Neutrophil (primary cell): Measurements from ENCODE around the gene TEFM.
"Not testable (repeated sequence)": the region's sequence is repeated elsewhere in the genome, so short reads cannot be mapped to it uniquely, and the experiment has no call there.

Experiments
- H3K27ac ChIP-seq: fragments of 200-600 bp; sonication (generic); 2 replicates; pipeline ENCODE4 v1.5.1; 2016; ENCODE audit warnings: mild to moderate bottlenecking, moderate library complexity
- H3K27me3 ChIP-seq: fragments of 200-600 bp; sonication (generic); 2 replicates; pipeline ENCODE4 v1.6.0; 2016; ENCODE audit warnings: mild to moderate bottlenecking
- H3K36me3 ChIP-seq: fragments of 200-600 bp; sonication (generic); 2 replicates; pipeline ENCODE4 v1.5.1; 2017
- H3K4me1 ChIP-seq, 2 experiments: fragments of 200-600 bp in 1 of 2; sonication (generic) in 1 of 2; 1 replicate in 1 of 2; 2 replicates in 1 of 2; pipeline versions ENCODE4 v1.5.1 to v1.6.1; 2013 to 2016; ENCODE audit warnings: low read depth in 1 of 2, low read length in 1 of 2, mild to moderate bottlenecking in 1 of 2, moderate library complexity in 1 of 2; ENCODE audit not compliant: control insufficient read depth in 1 of 2, insufficient read depth in 1 of 2
- H3K4me3 ChIP-seq, 2 experiments: fragments of 200-600 bp in 1 of 2; sonication (generic) in 1 of 2; 1 replicate in 1 of 2; 2 replicates in 1 of 2; pipeline ENCODE4 v1.5.1; 2013 to 2016; ENCODE audit warnings: low read depth in 1 of 2, low read length in 1 of 2, mild to moderate bottlenecking in 1 of 2, moderate library complexity in 1 of 2
- H3K9me3 ChIP-seq: fragments of 200-600 bp; sonication (generic); 2 replicates; pipeline ENCODE4 v1.5.1; 2016
- TF ChIP-seq, protein P1 (sequence below): fragments of 200-600 bp; sonication (generic); IDR thresholded peaks from 2 replicates; pipeline ENCODE4 v1.5.1; 2016; ENCODE audit warnings: antibody characterized with exemption

TEFM gene

GRCh38 chr17:30930495-30930894 is 24.5 kb upstream of the TEFM start:
- TF ChIP-seq, protein P1, sequence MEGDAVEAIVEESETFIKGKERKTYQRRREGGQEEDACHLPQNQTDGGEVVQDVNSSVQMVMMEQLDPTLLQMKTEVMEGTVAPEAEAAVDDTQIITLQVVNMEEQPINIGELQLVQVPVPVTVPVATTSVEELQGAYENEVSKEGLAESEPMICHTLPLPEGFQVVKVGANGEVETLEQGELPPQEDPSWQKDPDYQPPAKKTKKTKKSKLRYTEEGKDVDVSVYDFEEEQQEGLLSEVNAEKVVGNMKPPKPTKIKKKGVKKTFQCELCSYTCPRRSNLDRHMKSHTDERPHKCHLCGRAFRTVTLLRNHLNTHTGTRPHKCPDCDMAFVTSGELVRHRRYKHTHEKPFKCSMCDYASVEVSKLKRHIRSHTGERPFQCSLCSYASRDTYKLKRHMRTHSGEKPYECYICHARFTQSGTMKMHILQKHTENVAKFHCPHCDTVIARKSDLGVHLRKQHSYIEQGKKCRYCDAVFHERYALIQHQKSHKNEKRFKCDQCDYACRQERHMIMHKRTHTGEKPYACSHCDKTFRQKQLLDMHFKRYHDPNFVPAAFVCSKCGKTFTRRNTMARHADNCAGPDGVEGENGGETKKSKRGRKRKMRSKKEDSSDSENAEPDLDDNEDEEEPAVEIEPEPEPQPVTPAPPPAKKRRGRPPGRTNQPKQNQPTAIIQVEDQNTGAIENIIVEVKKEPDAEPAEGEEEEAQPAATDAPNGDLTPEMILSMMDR: no peak
- Histone ChIP-seq H3K4me3 (no peak overlapping the region), H3K4me1 (no peaks in the 10 kb centered on the region), H3K36me3 (no peaks in the 10 kb centered on the region), H3K27me3 (peaks cover 5% of the 10 kb centered on the region), H3K27ac (no peak overlapping the region), H3K9me3 (no peaks in the 10 kb centered on the region)

DNA sequence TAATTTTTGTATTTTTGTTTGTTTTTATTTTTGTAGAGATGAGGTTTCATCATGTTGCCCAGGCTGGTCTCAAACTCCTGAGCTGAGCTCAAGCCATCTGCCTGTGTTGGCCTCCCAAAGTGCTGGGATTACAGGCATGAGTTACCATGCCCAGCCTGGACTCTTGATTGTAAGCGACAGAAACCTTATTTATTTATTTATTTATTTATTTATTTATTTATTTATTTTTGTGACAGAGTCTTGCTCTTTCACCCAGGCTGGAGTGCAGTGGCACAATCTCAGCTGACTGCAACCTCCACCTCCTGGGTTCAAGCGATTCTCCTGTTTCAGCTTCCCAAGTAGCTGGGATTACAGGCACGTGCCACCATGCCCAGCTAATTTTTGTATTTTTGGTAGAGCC is 23.8 kb upstream of the TEFM start:
- H3K27me3 ChIP-seq: peaks cover 11% of the 10 kb centered on the region
- H3K4me1 ChIP-seq, H3K4me3 ChIP-seq, H3K9me3 ChIP-seq, H3K27ac ChIP-seq, H3K36me3 ChIP-seq: not testable (repeated sequence)

GRCh38 chr17:30929081-30929633 is 23.1 kb upstream of the TEFM start:
- Histone ChIP-seq H3K36me3 (no peaks in the 10 kb centered on the region), H3K9me3 (no peaks in the 10 kb centered on the region), H3K4me1 (no peaks in the 10 kb centered on the region), H3K27me3 (peaks cover 18% of the 10 kb centered on the region), H3K27ac (no peak overlapping the region), H3K4me3 (no peak overlapping the region)
- TF ChIP-seq, protein P1: no peak

DNA sequence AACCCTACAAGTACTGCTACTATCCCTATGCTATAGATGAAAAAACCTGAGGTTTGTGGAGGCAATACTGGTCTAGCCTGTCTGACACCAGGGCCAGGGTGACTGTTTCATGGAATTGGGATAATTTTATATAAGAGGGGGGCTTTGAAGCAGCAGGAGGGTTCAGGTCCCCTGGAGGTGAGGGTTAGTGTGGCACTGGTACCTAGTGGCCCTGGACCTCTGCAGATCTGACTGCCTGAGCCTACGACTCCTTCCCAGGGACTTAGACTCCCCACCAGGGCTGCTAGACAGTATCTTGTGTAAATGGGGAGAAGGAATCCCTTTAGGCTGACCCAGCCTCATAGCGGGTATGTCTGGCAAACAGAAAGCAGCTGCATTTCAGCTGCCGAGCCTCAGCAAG is 22.5 kb upstream of the TEFM start:
- no peaks in the 10 kb centered on the region for H3K36me3 ChIP-seq
- TF ChIP-seq, protein P1: no peak
- H3K27ac ChIP-seq: no peak overlapping the region
- H3K4me3 ChIP-seq: no peak overlapping the region
- peaks cover 24% of the 10 kb centered on the region for H3K27me3 ChIP-seq
- H3K9me3 ChIP-seq: no peaks in the 10 kb centered on the region
- H3K4me1 ChIP-seq: no peaks in the 10 kb centered on the region

GRCh38 chr17:30927756-30928155 is 21.7 kb upstream of the TEFM start:
- no peak overlapping the region for H3K27ac ChIP-seq
- no peaks in the 10 kb centered on the region for H3K36me3 ChIP-seq
- H3K9me3 ChIP-seq: no peaks in the 10 kb centered on the region
- H3K4me1 ChIP-seq: no peaks in the 10 kb centered on the region
- peaks cover 32% of the 10 kb centered on the region for H3K27me3 ChIP-seq
- TF ChIP-seq, protein P1: no peak
- no peak overlapping the region for H3K4me3 ChIP-seq

DNA sequence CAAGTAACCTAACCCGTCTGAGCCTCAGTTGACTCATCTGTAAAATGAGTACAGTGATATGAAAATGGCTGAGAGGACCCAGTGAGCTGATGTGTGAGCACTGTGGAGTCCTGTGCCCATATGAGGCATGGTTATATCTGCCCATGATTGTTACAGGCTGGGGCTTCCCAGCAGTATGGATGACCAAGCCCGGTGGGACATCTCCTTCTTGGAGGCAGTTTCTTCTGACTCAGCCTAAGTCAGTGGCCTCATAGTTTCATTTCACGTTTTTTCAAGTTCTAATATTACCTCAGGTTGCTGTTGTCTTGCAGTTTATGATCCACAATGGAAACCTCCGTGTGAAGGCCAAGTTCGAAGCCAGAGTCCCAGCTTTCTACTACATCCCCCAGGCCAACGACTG is 20.5 kb upstream of the TEFM start:
- H3K36me3 ChIP-seq: no peaks in the 10 kb centered on the region
- no peaks in the 10 kb centered on the region for H3K9me3 ChIP-seq
- H3K4me1 ChIP-seq: peaks cover 6 to 11% of the 10 kb centered on the region in 2 experiments
- TF ChIP-seq, protein P1: no peak
- peaks cover 45% of the 10 kb centered on the region for H3K27me3 ChIP-seq
- no peak overlapping the region for H3K4me3 ChIP-seq
- no peak overlapping the region for H3K27ac ChIP-seq
